Testis (tissue), 2 donors: ENCODE measurements around the gene HHIPL1.

Source experiments
- CTCF ChIP-seq, 3 experiments: fragments of 450-650 bp in 2 of 3; fragments of 200-600 bp in 1 of 3; sonication (generic) in 1 of 3; IDR thresholded peaks; one replicate each; pipeline ENCODE4 v1.5.1; 2016 to 2019; ENCODE audit warnings: antibody characterized with exemption in 3 of 3, mild to moderate bottlenecking in 2 of 3, moderate library complexity in 1 of 3
- POLR2A ChIP-seq: fragments of 450-650 bp; IDR thresholded peaks from one replicate; pipeline ENCODE4 v1.6.1; 2017; ENCODE audit warnings: antibody characterized with exemption, mild to moderate bottlenecking, moderate library complexity

DNA sequence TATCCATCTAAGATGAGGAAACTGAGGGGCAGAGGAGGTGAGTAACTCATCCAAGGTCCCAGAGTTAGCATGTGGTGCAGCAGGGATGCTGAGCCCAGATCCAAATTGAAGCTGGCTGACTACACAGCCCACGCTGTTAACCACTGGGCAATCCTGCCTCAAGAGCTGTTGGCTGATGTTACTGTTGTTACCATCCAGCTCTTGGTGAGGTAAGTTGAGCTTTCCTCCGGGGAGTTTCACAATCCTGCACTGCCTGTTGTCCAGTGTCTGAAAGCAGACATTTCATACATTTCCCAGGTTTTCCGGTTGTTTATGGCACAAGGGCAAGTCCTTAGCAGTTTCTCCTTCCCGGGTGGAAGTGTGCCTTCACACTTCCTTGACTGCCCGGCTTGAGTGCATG lies 53.7 kb downstream of the HHIPL1 start:
- TF ChIP-seq POLR2A (no peak), CTCF (IDR thresholded peaks at IDR 0.05) (no peak)
